OCI-LY1 (cell line): ENCODE results near the gene DYSF.

ENCODE experiments used
- CTCF ChIP-seq: fragments of 200-600 bp; sonication (generic), shearing (Covaris generic); IDR thresholded peaks from 2 replicates; pipeline ENCODE4 v1.5.1; 2017; ENCODE audit warnings: mild to moderate bottlenecking, antibody characterized with exemption, low read length, moderate library complexity, mixed read lengths
- EZH2 ChIP-seq: fragments of 200-600 bp; sonication (generic), shearing (Covaris generic); IDR thresholded peaks from 2 replicates; pipeline ENCODE4 v1.8.0; 2017; ENCODE audit warnings: borderline replicate concordance, mixed run types, mild to moderate bottlenecking, antibody characterized with exemption, low read length, moderate library complexity, mixed read lengths

GRCh38 chr2:71669628-71670429, 216.5 kb downstream of the DYSF start:
- no peak for TF ChIP-seq CTCF
- no peak for TF ChIP-seq EZH2
